Measurements from ENCODE around the gene TRPM6. TPM values are rescaled to one million over a fixed set of nuclear protein-coding genes. Genes with fewer than 3 reads are reported as not detected.

The TRPM6 gene
- total RNA-seq, 3 donors from 2014 or later (not counting 1 experiment from before 2014, with no cell fraction given) = 0.36 to 12.8 TPM; not detected in 1

GRCh38 chr9:74875656-74876055 is 12.1 kb downstream of the TRPM6 start:
- no peak for TF ChIP-seq CTCF (IDR thresholded peaks at IDR 0.05)
- no peak overlapping the region for H3K4me3 ChIP-seq (ENCODE audit: low read length)
- H3K27ac ChIP-seq (ENCODE audit: low read length) = no peak overlapping the region
- ATAC-seq (no peak), DNase-seq (no peak)
- H3K27me3 ChIP-seq (ENCODE audit: control insufficient read depth, insufficient read depth, low read length) = no peaks in the 10 kb centered on the region
- Mint-ChIP-seq H3K4me1 (no peaks in the 10 kb centered on the region), H3K27me3 (ENCODE audit: low read depth in 2 of 2) (peaks cover 12 to 14% of the 10 kb centered on the region in 2 donors), H3K36me3 (peaks cover 13% of the 10 kb centered on the region), H3K27ac (no peak overlapping the region), H3K9me3 (peaks cover 6 to 9% of the 10 kb centered on the region in 2 donors), H3K4me3 (no peak overlapping the region)
- no CpG with 5 or more reads among the region's 1 CpG for WGBS (ENCODE audit: insufficient coverage)
- intact Hi-C loops (cut with micrococcal nuclease) = no loop called here
- peaks cover 20% of the 10 kb centered on the region for H3K9me3 ChIP-seq (ENCODE audit: control insufficient read depth, insufficient read depth, low read length)
- no peaks in the 10 kb centered on the region for H3K36me3 ChIP-seq (ENCODE audit: control insufficient read depth, insufficient read depth, low read length)
- no peaks in the 10 kb centered on the region for H3K4me1 ChIP-seq (ENCODE audit: control insufficient read depth, insufficient read depth, low read length)

- no peaks in the 10 kb centered on the region for H3K4me1 Mint-ChIP-seq
- H3K27ac Mint-ChIP-seq = no peak overlapping the region
- 33% methylated on average over 1 of the region's 2 CpGs for WGBS (ENCODE audit: insufficient coverage)
- no peak overlapping the region for H3K4me3 ChIP-seq (ENCODE audit: low read length)
- no peak for TF ChIP-seq CTCF (IDR thresholded peaks at IDR 0.05)
- H3K27ac ChIP-seq (ENCODE audit: low read length) = no peak overlapping the region
- DNase-seq = no peak
- H3K9me3 Mint-ChIP-seq = peaks cover 0 to 4% of the 10 kb centered on the region in 2 donors
- no peak for ATAC-seq
- H3K4me1 ChIP-seq (ENCODE audit: control insufficient read depth, insufficient read depth, low read length) = no peaks in the 10 kb centered on the region
- H3K27me3 Mint-ChIP-seq (ENCODE audit: low read depth in 2 of 2) = peaks cover 0 to 10% of the 10 kb centered on the region in 2 donors
- no peaks in the 10 kb centered on the region for H3K27me3 ChIP-seq (ENCODE audit: control insufficient read depth, insufficient read depth, low read length)
- peaks cover 7% of the 10 kb centered on the region for H3K36me3 Mint-ChIP-seq
- H3K36me3 ChIP-seq (ENCODE audit: control insufficient read depth, insufficient read depth, low read length) = no peaks in the 10 kb centered on the region
- no peak overlapping the region for H3K4me3 Mint-ChIP-seq
- intact Hi-C loops (cut with micrococcal nuclease) = no loop called here
- peaks cover 13% of the 10 kb centered on the region for H3K9me3 ChIP-seq (ENCODE audit: control insufficient read depth, insufficient read depth, low read length)
These were observed 13.5 kb downstream of the TRPM6 start for GRCh38 chr9:74874220-74874619.

- no peak overlapping the region for H3K4me3 Mint-ChIP-seq
- no peak overlapping the region for H3K27ac Mint-ChIP-seq
- TF ChIP-seq CTCF (IDR thresholded peaks at IDR 0.05) = no peak
- intact Hi-C loops (cut with micrococcal nuclease) = no loop called here
- Histone ChIP-seq H3K27me3 (ENCODE audit: control insufficient read depth, insufficient read depth, low read length) (no peaks in the 10 kb centered on the region), H3K4me1 (ENCODE audit: control insufficient read depth, insufficient read depth, low read length) (no peaks in the 10 kb centered on the region), H3K4me3 (ENCODE audit: low read length) (no peak overlapping the region), H3K9me3 (ENCODE audit: control insufficient read depth, insufficient read depth, low read length) (peaks cover 2% of the 10 kb centered on the region), H3K36me3 (ENCODE audit: control insufficient read depth, insufficient read depth, low read length) (no peaks in the 10 kb centered on the region), H3K27ac (ENCODE audit: low read length) (no peak overlapping the region)
- 91% methylated on average over 9 of the region's 9 CpGs for WGBS (ENCODE audit: insufficient coverage)
- H3K36me3 Mint-ChIP-seq = no peaks in the 10 kb centered on the region
- peaks cover 0 to 10% of the 10 kb centered on the region in 2 donors for H3K27me3 Mint-ChIP-seq (ENCODE audit: low read depth in 2 of 2)
- no peaks in the 10 kb centered on the region for H3K4me1 Mint-ChIP-seq
- DNase-seq (no peak), ATAC-seq (no peak)
- H3K9me3 Mint-ChIP-seq = no peaks in the 10 kb centered on the region
These were observed 15.0 kb downstream of the TRPM6 start for GRCh38 chr9:74872619-74873233.

GRCh38 chr9:74867483-74867882 is 20.2 kb downstream of the TRPM6 start:
- Mint-ChIP-seq H3K27me3 (ENCODE audit: low read depth in 2 of 2) (peaks cover 0 to 3% of the 10 kb centered on the region in 2 donors), H3K27ac (no peak overlapping the region), H3K9me3 (no peaks in the 10 kb centered on the region), H3K4me1 (no peaks in the 10 kb centered on the region), H3K4me3 (no peak overlapping the region), H3K36me3 (no peaks in the 10 kb centered on the region)
- DNase-seq (no peak), ATAC-seq (no peak)
- Histone ChIP-seq H3K27ac (ENCODE audit: low read length) (no peak overlapping the region), H3K4me1 (ENCODE audit: control insufficient read depth, insufficient read depth, low read length) (no peaks in the 10 kb centered on the region), H3K4me3 (ENCODE audit: low read length) (no peak overlapping the region), H3K27me3 (ENCODE audit: control insufficient read depth, insufficient read depth, low read length) (no peaks in the 10 kb centered on the region), H3K9me3 (ENCODE audit: control insufficient read depth, insufficient read depth, low read length) (no peaks in the 10 kb centered on the region), H3K36me3 (ENCODE audit: control insufficient read depth, insufficient read depth, low read length) (no peaks in the 10 kb centered on the region)
- WGBS (ENCODE audit: insufficient coverage) = 95% methylated on average over 3 of the region's 4 CpGs
- intact Hi-C loops (cut with micrococcal nuclease) = no loop called here
- no peak for TF ChIP-seq CTCF (IDR thresholded peaks at IDR 0.05)

Measured in natural killer cell (primary cell).